NCI-H2081 (cell line): ENCODE results near the gene ZNF276.
"Not testable (repeated sequence)": the region's sequence is repeated elsewhere in the genome, so short reads cannot be mapped to it uniquely, and the experiment has no call there.

Experiments used
- DNase-seq, 2 experiments: peaks; one replicate each; lab custom pipeline; 2025; lab: John Stamatoyannopoulos, UW

ZNF276 gene

DNA sequence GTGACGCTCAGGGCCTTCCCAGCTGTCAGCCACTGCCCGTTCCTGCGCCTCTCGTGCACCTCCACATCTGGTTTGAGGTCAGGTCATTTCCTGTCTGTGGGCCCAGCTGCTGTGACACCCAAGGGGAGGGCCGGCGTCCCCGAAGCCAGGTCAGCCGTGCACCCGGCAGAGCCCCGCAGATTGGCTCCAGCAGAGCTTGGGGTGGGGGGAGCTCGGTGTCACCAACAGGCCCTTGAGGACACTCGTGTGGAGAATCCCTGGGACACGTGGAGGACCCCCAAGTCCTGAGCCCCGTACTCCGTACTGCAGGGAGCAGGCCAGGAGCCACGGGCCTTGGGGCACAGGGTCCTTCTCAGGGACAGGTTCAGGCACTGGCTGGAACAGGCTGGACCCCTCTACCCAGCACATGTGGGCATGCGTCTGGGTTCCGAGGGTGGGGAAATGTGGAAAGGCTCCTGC is 24.6 kb upstream of the ZNF276 start:
- no peak for DNase-seq

DNA sequence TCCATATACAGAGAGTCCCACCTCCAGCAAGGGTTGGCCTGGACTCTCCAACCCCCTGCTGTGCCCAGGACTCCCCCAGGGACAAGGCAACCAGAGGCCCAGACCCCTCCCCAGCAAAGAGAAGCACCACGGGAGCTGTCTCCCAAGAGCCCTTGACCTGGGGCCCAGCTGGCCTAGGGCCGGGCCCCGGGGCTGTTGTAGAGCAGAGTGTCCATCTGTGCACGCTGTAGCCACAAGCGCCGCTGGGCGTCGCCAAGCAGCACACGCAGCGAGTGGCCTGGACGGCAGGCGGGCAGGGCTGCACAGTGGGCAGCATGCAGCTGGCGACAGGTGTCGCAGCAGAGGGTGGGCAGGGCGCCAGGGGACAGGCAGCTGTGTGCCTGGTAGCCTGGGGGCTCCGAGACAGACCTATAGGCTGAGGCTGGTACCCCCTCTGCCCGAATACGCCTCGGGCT is 24.1 kb upstream of the ZNF276 start:
- peak; percentile 78 to 90 for DNase-seq

DNA sequence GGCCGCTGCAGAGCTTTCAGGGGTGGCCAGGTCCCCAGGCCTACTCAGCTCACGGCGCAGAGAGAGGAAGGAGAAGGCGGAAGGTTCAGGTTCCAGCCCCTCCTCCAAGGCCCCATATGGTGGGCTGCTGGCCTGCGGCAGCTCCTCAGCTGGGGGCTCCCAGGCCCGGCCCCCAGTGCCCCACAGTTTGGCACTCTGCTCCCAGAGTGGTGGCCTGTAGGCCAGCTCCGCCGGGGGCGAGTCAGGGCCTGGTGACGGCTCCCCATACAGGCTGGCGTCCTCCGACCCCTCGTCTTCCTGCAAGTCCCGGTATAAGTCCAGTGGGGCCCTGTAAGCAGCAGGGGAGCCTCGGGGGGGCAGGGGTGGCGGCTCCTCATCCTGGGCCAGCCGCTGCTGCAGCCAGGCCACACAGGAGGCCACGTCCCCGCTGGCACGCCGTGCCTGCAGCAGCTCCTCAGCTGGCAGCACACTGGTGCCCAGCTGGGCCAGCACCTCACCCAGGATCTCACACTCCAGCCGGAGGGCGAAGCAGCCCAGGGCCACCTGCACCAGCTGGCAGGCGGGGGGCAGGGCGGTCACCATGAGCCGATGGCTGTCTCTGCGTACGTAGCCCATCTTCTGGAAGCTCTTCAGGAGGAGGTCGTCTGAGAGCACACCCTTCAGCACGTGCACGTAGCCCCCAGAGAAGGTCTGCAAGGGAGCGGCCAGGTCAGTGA is 23.6 kb upstream of the ZNF276 start:
- peak in 1 of 2 experiments; percentile 65 for DNase-seq

DNA sequence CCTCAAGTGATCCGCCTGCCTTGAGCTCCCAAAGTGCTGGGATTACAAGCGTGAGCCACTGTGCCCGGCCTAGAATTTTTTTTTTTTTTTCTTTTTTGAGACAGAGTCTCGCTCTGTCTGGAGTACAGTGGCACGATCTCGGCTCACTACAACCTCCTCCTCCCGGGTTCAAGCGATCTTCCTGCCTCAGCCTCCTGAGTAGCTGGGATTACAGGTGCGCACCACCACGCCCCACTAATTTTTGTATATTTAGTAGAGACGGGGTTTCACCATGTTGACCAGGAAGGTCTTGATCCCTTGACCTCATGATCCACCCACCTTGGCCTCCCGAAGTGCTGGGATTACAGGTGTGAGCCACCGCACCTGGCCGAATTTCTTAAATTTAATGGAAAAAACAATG is 22.6 kb upstream of the ZNF276 start:
- not testable (repeated sequence) for DNase-seq

DNA sequence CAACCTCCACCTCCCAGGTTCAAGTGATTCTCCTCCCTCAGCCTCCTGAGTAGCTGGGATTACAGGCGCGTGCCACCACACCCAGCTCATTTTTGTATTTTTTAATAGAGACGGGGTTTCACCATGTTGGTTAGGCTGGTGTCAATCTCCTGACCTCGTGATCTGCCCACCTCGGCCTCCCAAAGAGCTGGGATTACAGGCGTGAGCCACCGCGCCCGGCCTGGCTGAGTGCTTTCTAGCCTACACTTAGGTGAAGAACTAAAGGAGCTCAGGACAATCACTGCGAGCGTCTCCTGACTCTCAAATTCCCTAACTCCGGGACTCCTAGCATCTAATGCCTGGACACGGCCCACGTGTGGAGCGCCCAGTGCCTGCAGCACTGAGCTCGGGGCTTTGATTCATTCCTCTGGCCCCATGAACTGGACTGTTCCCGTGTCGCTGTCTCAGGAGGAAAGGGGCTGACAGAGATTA is 21.7 kb upstream of the ZNF276 start:
- not testable (repeated sequence) for DNase-seq

DNA sequence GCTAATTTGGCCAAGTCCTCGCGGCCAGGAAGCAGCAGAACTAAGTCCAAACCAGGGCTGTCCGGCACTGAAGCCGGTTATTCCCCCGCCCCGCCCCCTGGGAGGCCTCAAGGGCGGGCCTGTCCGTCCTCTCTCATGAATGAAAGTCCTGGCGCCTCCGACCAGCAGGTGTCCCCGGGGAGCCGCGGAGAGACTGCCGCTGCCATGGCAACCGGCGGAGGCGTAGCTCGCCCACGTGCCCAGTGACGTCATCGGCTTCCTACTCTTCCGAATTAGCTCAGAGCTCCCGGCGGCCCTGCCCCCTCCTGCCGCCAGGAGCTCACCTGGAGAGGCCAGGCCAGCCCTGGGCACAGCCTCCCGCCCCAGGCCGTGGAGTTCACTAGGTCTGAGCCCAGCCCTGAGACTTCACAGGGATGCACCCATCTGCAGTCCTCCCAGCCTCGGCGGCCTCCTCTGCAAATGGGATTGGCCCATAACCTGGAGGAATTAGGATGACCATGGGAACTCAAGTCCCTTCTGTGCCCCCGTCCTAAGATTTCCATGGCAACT is 21.2 kb upstream of the ZNF276 start:
- DNase-seq = peak; percentile 96 to 97

DNA sequence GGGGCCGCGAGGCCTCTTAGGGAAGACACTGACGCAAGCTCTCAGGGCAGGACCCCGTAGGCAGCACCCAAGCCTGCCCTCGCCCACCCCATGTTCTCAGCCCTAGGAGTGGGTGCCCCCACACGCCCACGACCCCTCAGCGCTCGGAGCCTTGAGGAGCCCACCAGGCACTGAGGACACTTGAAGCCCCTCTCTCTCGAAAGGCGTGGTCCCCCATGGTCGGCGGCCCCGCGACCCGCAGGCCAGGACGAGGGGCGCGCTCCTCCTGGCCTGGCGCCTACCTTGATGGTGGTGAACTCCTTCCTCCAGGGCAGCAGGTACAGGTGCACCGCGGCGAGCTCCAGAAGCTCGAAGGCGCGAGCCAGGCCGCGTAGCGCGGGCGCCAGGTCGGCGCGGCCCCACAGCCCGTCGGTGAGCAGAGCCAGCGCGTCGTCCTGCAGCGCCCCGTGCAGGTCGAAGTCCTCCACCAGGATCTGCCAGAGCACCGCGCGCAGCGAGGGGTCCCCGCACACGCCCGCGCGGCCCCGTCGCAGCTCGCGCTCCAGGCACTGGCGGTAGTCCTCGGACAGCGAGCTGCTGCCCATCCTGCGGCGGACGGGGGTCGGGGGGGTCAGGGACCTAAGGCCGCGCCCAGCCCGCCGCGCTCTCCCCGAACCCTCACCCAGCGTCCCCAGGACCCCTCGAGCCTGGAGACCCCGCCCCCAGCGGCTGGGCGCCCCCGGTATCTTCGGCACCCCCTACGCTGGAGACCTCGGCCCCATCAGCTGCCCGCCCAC is 20.5 kb upstream of the ZNF276 start:
- DNase-seq = peak; percentile 54 to 68

DNA sequence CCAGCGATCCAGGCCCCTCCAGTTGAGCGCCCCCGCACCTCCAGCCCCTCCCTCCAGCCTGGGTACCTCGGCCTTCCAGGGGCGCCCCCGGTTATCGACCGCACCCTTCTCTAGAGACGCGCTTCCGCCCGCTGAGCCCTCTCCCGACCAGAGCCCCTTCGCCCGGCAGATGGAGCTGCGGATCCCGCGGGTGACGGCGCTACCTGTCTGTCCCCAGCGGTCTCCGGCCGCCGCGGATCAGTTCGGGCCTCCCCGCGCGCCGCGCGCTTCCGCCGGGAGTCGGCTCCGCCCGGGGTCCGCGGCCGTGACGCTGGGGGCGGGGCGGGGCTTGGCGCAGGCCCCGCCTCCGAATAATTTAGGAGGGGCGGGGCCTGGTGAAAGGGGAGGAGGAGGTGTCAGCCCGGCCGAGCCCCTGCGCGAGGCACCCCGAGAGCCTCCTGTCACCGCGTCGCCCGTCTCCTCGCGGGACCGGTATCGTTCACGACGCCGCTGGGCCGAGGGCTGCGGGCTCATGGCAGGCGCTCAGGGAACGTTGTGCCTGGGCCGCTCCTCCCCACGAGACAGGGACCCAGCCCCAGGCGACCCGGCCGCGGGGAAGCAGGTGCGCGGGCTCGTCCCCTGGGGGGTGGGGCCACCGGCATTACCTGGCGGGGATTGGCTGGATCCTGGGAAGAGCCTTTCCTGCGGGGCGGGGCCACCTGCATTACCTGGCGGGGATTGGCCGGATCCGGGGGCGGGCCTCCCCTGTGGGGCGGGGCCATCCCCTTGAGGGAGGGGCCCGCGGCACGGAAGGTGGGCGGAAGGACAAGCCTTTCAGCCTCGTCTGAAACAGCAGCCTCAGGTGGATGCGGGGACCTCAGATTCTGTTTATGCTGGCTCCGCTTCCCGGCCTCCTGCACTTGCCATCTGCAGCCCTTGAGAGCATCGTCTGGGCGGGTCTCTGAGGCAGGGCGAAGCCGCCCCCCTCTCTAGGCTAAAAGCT is 19.6 kb upstream of the ZNF276 start, which contains the start of gene SPATA2L:
TSS of gene SPATA2L (minus strand) at position 281 of the 982 bp plus-strand sequence. CDS start 473 bp downstream, outside the sequence.
- peak; percentile 91 to 94 for DNase-seq

DNA sequence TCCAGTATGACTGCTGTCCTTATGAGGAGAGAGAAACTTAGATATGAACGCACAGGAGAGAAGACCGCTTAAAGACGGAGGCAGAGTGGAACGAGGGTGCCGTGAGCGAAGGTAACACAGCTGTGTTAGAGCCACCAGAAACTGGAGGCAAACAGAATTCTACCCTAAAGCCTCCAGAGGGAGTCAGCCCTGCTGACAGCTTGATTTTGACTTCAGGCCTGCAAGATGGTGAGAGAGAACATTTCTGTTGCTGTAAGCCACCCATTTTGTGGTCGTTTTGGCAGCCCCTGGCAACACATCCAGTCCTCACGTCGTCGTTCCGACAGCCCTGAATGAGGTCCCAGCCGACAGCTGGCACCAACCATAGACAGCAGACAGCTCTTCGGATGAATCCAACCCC is 17.1 kb upstream of the ZNF276 start:
- no peak for DNase-seq

DNA sequence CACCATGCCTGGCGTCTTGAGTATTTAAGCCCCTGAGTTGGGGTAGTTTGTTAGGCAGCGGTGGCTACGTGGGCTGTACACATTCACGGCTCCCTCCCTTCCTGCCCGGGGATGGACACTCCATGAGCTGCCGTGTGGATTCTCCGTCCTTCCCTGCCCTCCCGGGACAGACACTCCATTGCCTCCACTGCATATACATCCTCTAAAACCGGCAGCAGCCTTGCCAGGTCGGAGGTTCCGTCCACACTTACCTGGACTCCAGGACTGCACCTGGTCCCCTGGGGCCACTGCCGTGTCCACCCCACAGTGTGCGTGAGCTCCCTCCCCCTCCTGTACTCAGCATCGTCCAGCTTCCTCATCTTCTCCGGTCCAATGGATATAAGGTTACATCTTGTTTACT is 16.3 kb upstream of the ZNF276 start:
- no peak for DNase-seq

DNA sequence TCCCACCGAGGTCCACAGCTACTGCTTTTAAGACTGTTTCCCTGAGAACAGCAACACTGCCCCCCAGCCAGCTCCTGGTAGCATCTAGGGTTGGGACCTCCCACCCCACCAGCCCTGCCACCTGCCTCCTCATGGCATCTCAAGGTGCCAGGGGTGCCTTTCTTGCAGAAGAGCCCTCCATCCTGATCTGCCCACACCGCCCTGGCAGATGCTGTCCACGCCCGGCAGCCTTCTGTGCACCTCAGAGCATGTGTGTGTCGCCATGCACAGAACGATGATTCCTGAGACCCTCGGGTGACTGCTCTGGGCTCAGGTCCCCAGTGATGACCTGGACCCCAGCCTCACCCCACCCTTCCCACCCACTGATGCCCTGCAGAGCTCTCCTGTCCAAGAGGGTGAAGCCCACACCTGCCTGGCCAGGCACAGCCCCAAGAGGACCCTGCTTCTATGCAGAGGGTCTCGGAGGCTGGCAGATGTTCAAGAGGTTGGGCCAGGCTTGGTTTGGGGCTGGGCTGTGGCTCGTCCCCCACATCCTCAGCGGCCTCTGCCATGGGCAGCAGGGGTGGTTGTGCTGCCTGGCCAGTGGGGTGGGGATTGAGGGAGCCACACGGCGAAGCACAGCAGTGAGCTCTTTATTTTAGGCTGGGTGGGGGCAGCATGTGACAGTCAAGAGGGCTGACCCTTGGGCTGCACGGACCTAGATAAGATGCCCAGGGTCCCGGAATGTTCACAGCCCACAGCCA is 14.6 kb upstream of the ZNF276 start:
- DNase-seq = no peak

DNA sequence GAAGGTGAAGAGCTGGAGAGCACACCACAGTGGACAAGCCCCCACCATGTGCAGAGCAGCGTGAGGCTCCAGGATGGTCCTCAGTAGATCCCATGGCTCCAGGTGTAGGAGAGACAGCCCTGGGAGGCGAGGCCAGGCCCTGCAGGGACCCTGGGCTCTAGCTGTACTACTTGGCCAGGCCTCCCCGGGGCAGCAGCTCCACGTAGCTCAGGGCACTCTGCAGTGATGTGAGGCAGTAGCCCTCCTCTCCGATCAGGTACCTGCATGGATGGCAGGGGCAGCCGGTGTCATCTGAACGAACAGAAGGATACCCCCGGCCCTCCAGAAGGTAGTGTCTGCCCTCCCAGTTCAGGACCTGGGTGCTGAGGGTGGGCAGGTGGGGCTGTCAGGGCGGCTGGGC is 13.6 kb upstream of the ZNF276 start:
- DNase-seq = no peak

DNA sequence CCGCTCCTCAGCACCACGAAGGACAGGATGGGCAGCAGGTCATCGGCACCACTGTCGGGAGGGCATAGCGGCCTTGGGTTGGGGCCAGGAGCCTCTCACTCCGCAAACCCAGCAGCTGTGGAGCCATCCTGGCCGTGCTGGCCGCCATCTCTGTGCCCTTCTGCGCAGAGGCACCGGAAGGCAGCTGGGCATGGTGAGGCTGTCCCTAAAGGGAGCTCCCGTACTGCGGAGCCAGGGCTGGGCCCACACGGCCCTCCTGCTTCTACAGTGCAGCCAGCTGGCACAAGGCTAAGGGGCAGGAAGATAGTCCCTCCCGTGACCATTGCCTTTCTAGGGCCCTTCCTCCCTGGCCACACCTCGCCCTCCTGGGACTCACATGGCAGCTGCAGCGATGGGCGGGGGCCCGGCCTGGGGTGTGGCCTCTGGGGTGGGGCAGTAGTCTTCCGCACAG is 12.8 kb upstream of the ZNF276 start:
- DNase-seq = no peak

DNA sequence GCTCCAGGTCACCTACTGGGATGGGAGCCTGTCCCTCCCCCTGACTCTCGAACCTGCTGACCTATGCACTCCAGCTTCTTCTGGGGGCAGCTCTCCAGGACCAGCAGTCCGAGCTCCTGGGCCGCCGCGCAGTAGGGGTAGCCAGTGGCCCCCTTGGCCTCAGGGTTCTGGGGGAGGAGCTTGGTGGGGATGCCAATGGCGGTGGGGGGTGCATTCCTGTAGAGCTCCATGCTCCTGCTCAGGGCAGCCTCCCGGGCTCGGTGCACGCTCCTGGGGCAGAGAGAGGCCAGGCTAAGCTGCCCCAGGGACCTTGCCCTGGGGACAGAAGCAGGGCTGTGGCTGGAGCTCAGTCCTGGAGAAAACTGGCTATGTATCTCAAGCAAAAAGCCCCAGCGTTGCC is 12.2 kb upstream of the ZNF276 start:
- no peak for DNase-seq

DNA sequence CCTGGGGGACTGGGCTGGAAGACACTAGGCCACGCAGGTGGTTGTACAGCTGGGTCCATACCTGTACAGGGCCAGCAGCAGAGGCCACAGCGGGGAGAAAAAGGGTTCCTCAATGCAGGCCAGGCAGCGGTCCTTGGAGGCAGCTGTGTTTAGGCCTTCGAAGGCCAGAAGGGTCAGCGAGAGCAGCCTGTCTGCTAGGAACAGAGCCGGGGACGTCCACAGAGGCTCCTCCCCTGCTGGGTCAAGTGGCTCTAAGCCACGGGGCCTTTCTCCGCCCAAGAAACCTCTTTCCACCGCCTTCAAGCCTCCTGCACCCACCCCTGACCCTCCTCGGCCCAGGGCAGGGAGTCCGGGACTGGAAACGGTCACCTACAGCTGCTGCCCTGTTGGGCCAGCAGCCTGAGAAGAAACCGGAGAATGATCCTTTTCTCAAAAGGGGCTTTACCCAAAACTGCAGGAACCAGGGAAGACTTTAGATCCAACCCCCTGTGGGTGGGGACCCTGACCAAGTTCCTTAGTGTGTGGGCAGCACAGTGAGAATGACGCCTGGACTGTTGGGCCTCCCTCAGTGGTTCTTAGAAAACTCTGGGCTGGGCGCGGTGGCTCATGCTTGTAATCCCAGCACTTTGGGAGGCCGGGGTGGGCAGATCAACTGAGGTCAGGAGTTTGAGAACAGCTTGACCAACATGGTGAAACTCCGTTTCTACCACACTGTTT is 11.5 kb upstream of the ZNF276 start:
- no peak for DNase-seq

DNA sequence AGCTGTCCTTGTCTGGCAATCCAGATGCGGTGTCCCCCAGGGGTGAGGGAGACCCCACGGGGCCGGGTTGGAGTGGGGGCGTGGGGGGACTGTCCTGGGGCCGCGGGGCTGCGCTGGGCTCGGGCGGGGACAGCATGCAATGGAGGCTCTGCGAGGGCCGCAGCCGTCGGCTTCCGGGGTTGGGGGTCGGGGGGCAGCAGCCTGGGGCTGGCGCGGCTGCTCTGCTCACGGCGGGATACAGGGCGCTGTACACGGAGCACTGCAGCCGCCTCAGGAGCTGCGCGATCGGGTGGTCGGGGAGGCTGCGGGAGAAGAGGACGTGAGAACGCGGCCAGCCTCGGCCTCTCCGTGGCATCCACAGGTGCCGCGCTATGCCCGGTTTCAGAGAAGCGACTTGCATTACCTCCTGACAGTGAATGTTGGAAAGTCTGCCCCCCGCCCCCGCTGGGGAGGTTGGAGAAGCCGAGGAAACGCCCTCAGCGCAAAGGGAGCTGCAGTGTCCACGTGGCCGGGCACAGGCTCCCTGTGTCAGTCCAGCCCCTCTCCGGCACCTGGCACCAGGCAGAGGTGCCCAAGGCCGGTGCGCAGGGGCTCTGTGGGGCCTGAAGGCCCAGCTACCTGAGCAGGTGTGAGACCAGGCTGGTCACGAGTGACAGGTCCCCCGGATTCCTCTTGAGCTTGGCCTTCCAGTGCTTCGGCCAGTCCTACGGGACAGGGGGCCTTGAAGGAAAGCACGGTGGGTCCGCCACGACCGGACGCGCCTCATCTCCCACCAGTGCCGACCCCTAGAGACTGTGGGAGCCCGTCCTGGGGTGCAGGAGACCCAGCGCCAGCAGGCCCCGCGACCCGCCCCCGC is 10.4 kb upstream of the ZNF276 start:
- DNase-seq = no peak

DNA sequence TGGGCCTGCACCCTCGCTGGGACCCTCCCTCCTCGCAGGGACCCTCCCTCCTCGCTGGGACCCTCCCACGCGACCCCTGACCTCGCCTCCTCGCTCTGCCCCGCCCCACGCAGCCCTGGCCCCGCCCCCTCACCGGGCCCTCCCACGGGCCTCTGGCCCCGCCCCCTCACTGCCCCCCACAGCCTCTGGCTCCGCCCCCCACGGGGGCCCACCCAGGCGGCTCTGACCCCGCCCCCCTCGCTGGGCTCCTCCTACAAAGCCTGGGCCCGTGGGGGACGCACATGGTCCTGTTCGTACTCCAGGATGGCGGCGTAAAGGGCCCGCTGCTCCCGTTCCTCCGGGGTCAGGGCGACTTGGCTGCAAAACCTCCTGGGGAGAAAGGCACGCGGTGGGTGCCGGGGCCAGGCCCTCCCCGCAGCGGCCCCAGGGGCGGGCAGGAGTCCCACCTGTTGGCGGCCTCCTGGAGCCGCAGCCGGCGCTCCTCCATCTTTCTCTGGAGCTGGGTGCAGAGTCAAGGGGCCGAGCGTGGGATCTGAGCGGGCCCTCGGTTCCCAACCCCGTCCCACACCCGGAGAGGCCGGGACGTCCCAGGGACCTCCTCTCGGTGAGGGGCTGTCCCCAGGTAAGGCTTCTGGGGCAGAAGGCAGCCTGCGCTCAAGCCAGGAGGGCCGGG is 9.6 kb upstream of the ZNF276 start:
- peak; percentile 23 to 60 for DNase-seq

DNA sequence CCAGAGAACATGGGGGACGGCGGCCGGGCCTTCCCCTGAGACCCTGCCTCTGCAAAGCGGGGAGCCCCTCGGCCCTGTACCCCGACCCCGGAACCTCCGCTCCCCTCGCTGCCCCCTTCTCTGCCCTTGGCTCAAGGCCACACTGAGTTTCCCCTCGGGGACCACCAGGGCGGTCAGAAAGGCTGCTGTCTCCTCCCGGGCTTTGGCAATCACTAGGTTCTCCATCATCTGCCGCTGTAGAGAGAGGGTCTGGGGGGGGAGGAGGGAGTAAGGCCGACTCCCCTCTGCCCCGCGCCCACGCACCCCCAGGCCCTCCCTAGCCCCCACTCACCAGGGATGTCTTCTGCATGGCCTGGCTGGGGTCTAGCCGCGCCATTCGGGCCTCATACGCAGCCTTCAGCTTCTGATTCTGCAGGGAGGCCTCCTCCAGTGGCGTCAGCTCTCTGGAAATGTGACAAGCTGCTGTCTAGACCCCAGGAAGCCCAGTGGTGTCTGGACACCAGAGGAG is 9.0 kb upstream of the ZNF276 start:
- no peak for DNase-seq
